Jurkat, Clone E6-1 (cell line): ENCODE results near the gene ARL4C.

Experiments used
- DNase-seq: peaks from one replicate; pipeline ENCODE4 v3.0.0-alpha.2; 2011; ENCODE audit warnings: low read depth, low spot score
- H3K4me3 ChIP-seq: 2 replicates; pipeline ENCODE4 v1.5.1; 2011; ENCODE audit warnings: mild to moderate bottlenecking, low read length, control low read depth, moderate library complexity

The ARL4C gene

GRCh38 chr2:234451852-234452625 lies 44.8 kb downstream of the ARL4C start:
- no peak overlapping the region for H3K4me3 ChIP-seq
- no peak for DNase-seq

- no peak for DNase-seq
- no peak overlapping the region for H3K4me3 ChIP-seq
Measured at GRCh38 chr2:234451242-234451641, 45.6 kb downstream of the ARL4C start.

GRCh38 chr2:234450431-234451124 lies 46.3 kb downstream of the ARL4C start:
- DNase-seq, result no peak
- no peak overlapping the region for H3K4me3 ChIP-seq

GRCh38 chr2:234448506-234449184 lies 48.2 kb downstream of the ARL4C start:
- no peak for DNase-seq
- no peak overlapping the region for H3K4me3 ChIP-seq

- DNase-seq, result no peak
- H3K4me3 ChIP-seq, result no peak overlapping the region
Measured at GRCh38 chr2:234447963-234448362, 48.9 kb downstream of the ARL4C start.

- no peak overlapping the region for H3K4me3 ChIP-seq
- DNase-seq, result no peak
Measured at GRCh38 chr2:234447189-234447588, 49.7 kb downstream of the ARL4C start.

- peak; percentile 83 for DNase-seq
- H3K4me3 ChIP-seq, result no peak overlapping the region; the same call in 1 of the 2 replicates
Measured at GRCh38 chr2:234446404-234447076, 50.3 kb downstream of the ARL4C start.

- DNase-seq, result no peak
- H3K4me3 ChIP-seq, result no peak overlapping the region
Measured at GRCh38 chr2:234444893-234445292, 52.0 kb downstream of the ARL4C start.

- no peak for DNase-seq
Measured at GRCh38 chr2:234444242-234444730, 52.6 kb downstream of the ARL4C start.

More at GRCh38 chr2:234444242-234444730, 52.6 kb downstream of the ARL4C start:
- no peak overlapping the region for H3K4me3 ChIP-seq
